Amygdala (tissue), 56 donors: ENCODE results near the gene ACBD7.

Experiments used
- DNase-seq, 56 donors: peaks; one replicate each; lab custom pipeline; 2025; lab: John Stamatoyannopoulos, UW

ACBD7 gene

GRCh38 chr10:15088428-15089261 is at the start of gene ACBD7:
Gene ACBD7 (minus strand): TSS chr10:15088776. CDS start chr10:15088728, 48 bp downstream.
- DNase-seq: peak in 55 of 56 donors; percentile 9 to 85 (median 52)

- no peak for DNase-seq
Observed at GRCh38 chr10:15137636-15138035, 49.1 kb upstream of the ACBD7 start.

GRCh38 chr10:15137036-15137359 is 48.4 kb upstream of the ACBD7 start:
- DNase-seq: no peak

GRCh38 chr10:15136129-15137035 is 47.8 kb upstream of the ACBD7 start:
- no peak for DNase-seq

GRCh38 chr10:15131330-15131729 is 42.8 kb upstream of the ACBD7 start:
- no peak for DNase-seq

- DNase-seq: no peak
Observed at GRCh38 chr10:15124908-15125307, 36.3 kb upstream of the ACBD7 start.

- DNase-seq: no peak
Observed at GRCh38 chr10:15124190-15124589, 35.6 kb upstream of the ACBD7 start.

- DNase-seq: no peak
Observed at GRCh38 chr10:15123749-15124184, 35.2 kb upstream of the ACBD7 start.

GRCh38 chr10:15122477-15123030 is 34.0 kb upstream of the ACBD7 start:
- DNase-seq: no peak

GRCh38 chr10:15121707-15122106 is 33.1 kb upstream of the ACBD7 start:
- DNase-seq: no peak

GRCh38 chr10:15120523-15120922 is 31.9 kb upstream of the ACBD7 start:
- DNase-seq: no peak

GRCh38 chr10:15118615-15119014 is 30.0 kb upstream of the ACBD7 start:
- no peak for DNase-seq

GRCh38 chr10:15116225-15116624 is 27.6 kb upstream of the ACBD7 start:
- no peak for DNase-seq

GRCh38 chr10:15113766-15114165 is 25.2 kb upstream of the ACBD7 start:
- no peak for DNase-seq

- no peak for DNase-seq
Observed at GRCh38 chr10:15112657-15113056, 24.1 kb upstream of the ACBD7 start.

GRCh38 chr10:15106352-15107013 is 17.9 kb upstream of the ACBD7 start:
- peak in 34 of 56 donors; percentile 2 to 83 (median 25) for DNase-seq

- DNase-seq: no peak
Observed at GRCh38 chr10:15103513-15103912, 14.9 kb upstream of the ACBD7 start.

GRCh38 chr10:15099886-15100285 is 11.3 kb upstream of the ACBD7 start:
- no peak for DNase-seq

- DNase-seq: peak; percentile 59 to 99 (median 94)
Observed at GRCh38 chr10:15097011-15097812, 8.6 kb upstream of the ACBD7 start, which contains the start of gene RPP38. Gene RPP38 (plus strand): TSS chr10:15097355. CDS start chr10:15103315, 5,960 bp downstream.

GRCh38 chr10:15096661-15097010 is 8.1 kb upstream of the ACBD7 start:
- DNase-seq: peak in 1 of 56 donors; percentile 36
